ENCODE data around the gene ZFAND3. TPM values are rescaled to one million over a fixed set of nuclear protein-coding genes. Genes with fewer than 3 reads are reported as not detected.
"Not testable (repeated sequence)": the region's sequence is repeated elsewhere in the genome, so short reads cannot be mapped to it uniquely, and the experiment has no call there.

Gene ZFAND3
- total RNA-seq, 1 donor from 2014 or later, result 31.2 TPM

DNA sequence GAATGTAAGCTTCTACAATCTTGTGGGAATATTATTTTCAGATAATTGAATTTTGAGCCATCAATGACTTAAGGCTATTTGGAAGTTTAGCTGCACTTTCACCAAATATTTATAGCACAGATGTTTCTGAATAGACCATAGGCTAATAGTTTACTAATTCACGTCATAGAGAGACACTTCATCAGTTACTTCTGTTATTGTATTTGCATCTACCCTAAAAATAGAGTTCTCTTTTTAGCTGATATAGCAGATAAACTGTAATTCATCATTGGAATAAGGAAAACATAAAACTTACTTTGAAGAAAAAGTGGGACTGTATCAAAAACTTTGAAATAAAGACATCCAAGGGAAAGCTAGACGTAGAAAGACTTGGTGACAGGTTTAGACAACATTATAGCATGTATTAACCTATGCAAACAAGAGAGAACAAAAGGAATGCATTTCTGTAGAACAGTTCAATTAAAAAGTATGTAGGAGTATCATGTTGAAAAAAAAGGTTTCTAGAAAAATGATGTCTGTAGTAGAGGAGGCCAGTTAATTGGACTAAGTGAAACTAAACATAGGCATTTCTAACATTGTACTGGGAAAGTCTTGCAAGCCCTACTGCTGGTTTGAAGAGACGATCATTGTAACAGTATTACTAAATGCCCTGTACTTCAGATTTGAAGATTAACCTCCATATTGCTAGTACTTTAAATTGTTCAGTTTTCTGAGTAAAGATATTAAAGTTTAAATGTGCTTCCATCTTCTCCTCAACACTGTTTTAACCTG, 123.3 kb downstream of the ZFAND3 start:
- TF ChIP-seq CTCF (IDR thresholded peaks at IDR 0.05) (no peak), POLR2AphosphoS5 (IDR thresholded peaks at IDR 0.05; ENCODE audit: insufficient read depth in 1 of 2, low read depth in 1 of 2) (no peak), POLR2A (IDR thresholded peaks at IDR 0.05) (no peak)
- Histone ChIP-seq H3K27ac (no peak overlapping the region), H3K4me3 (no peak overlapping the region), H3K4me1 (peaks cover 39% of the 10 kb centered on the region), H3K36me3 (no peaks in the 10 kb centered on the region), H3K27me3 (no peaks in the 10 kb centered on the region), H3K9me3 (no peaks in the 10 kb centered on the region)
- intact Hi-C loops (cut with DNase I), result no loop called here
- no peak for DNase-seq (ENCODE audit: extremely low spot score in 2 of 2)

DNA sequence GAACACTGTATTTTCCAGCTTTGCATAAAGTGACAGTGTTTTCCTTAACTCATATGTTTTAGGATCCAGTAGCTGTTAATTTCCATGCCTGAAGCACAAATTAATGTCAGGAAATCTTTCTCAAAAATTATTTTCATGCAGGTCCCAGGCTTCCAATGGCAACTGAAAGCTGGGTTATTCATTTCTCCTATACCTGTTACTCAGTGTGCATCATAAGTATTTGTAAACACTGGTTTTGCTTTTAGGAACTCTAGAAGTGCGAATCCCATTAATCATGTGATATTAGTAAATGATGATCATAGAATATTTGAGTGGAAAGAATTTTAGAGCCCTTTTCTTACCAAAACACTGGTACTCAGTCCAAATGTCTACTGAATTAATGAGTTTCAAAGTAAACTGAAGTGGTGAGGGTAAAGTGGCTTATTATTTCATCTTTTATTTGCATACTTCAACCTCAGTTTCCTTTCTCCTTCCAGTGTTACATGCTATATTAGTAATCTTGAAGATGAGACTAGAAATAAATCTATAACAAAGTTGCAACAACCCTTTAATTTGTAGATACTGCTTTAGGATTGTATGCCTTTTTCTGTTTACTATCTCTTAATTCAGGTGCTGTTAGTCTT, 124.0 kb downstream of the ZFAND3 start:
- Histone ChIP-seq H3K4me1 (peaks cover 44% of the 10 kb centered on the region), H3K9me3 (no peaks in the 10 kb centered on the region), H3K36me3 (no peaks in the 10 kb centered on the region), H3K4me3 (no peak overlapping the region), H3K27me3 (no peaks in the 10 kb centered on the region), H3K27ac (no peak overlapping the region)
- DNase-seq (ENCODE audit: extremely low spot score in 2 of 2), result no peak
- no peak for TF ChIP-seq POLR2AphosphoS5 (IDR thresholded peaks at IDR 0.05; ENCODE audit: insufficient read depth in 1 of 2, low read depth in 1 of 2)
- TF ChIP-seq POLR2A (IDR thresholded peaks at IDR 0.05), result no peak
- no peak for TF ChIP-seq CTCF (IDR thresholded peaks at IDR 0.05)
- intact Hi-C loops (cut with DNase I), result no loop called here

DNA sequence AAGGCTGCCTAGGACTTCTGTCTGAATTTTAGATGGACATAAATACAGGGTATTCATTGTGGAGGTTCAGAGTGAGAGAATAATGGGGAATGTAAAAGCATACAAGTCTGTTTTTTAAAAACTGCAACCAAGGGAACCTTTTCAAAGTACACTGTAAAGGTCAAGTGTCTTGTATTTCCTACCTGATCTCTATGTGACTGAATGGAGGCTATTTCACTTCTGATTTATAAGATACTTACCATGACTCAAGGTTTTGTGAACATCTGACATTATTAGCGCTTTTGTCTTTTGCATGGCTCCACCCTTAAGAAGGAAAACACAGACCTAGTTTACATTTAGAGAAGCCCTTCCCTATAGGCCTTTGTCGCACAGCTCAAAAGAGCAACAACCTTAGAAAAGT, 126.5 kb downstream of the ZFAND3 start:
- no peaks in the 10 kb centered on the region for H3K27me3 ChIP-seq
- intact Hi-C loops (cut with DNase I), result no loop called here
- DNase-seq (ENCODE audit: extremely low spot score in 2 of 2), result no peak
- no peaks in the 10 kb centered on the region for H3K9me3 ChIP-seq
- no peaks in the 10 kb centered on the region for H3K36me3 ChIP-seq
- H3K4me1 ChIP-seq, result peaks cover 26% of the 10 kb centered on the region
- TF ChIP-seq CTCF (IDR thresholded peaks at IDR 0.05) (no peak), POLR2AphosphoS5 (IDR thresholded peaks at IDR 0.05; ENCODE audit: insufficient read depth in 1 of 2, low read depth in 1 of 2) (no peak), POLR2A (IDR thresholded peaks at IDR 0.05) (no peak)
- no peak overlapping the region for H3K27ac ChIP-seq
- H3K4me3 ChIP-seq, result no peak overlapping the region

GRCh38 chr6:37947468-37947867, 127.9 kb downstream of the ZFAND3 start:
- Histone ChIP-seq H3K36me3 (no peaks in the 10 kb centered on the region), H3K27me3 (no peaks in the 10 kb centered on the region), H3K9me3 (no peaks in the 10 kb centered on the region), H3K27ac (no peak overlapping the region), H3K4me1 (peaks cover 23% of the 10 kb centered on the region), H3K4me3 (no peak overlapping the region)
- no peak for DNase-seq (ENCODE audit: extremely low spot score in 2 of 2)
- intact Hi-C loops (cut with DNase I), result no loop called here
- TF ChIP-seq CTCF (IDR thresholded peaks at IDR 0.05) (no peak), POLR2A (IDR thresholded peaks at IDR 0.05) (no peak), POLR2AphosphoS5 (IDR thresholded peaks at IDR 0.05; ENCODE audit: insufficient read depth in 1 of 2, low read depth in 1 of 2) (no peak)

DNA sequence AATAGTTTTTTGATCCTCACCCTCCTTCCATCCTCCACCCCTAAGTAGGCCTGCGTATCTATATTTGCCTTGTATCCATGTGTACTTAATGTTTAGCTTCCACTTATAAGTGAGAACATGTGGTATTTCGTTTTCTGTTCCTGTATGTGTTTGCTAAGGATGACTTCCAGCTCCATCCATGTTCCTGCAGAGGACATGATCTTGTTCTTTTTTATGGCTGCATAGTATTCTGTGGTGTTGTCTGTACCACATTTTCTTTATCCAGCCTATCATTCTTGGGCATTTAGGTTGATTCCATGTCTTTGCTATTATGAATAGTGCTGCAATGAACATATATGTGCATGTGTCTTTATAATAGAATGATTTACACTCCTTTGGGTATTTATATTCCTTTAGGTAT, 129.1 kb downstream of the ZFAND3 start:
- H3K27me3 ChIP-seq; H3K9me3 ChIP-seq; H3K36me3 ChIP-seq; intact Hi-C loops (cut with DNase I); H3K27ac ChIP-seq; DNase-seq (ENCODE audit: extremely low spot score in 2 of 2); H3K4me3 ChIP-seq: not testable (repeated sequence)
- H3K4me1 ChIP-seq, result peaks cover 20% of the 10 kb centered on the region
